ENCODE results near the gene REP15.

Gene REP15

GRCh38 chr12:27680619-27681018 lies 15.6 kb upstream of the REP15 start:
- H3K4me3 Mint-ChIP-seq = no peak overlapping the region
- ATAC-seq (replicated peaks) (no peak), DNase-seq (no peak)
- peaks cover 0 to 9% of the 10 kb centered on the region in 2 donors for H3K27me3 Mint-ChIP-seq
- no peaks in the 10 kb centered on the region for H3K9me3 Mint-ChIP-seq
- no peak overlapping the region for H3K27ac Mint-ChIP-seq
- no peaks in the 10 kb centered on the region for H3K4me1 Mint-ChIP-seq (ENCODE audit: low read depth in 2 of 2)
- H3K36me3 Mint-ChIP-seq (ENCODE audit: insufficient read depth) = no peaks in the 10 kb centered on the region

- H3K4me1 Mint-ChIP-seq (ENCODE audit: low read depth in 2 of 2) = no peaks in the 10 kb centered on the region
- no peaks in the 10 kb centered on the region for H3K36me3 Mint-ChIP-seq (ENCODE audit: insufficient read depth)
- no peaks in the 10 kb centered on the region for H3K9me3 Mint-ChIP-seq
- no peaks in the 10 kb centered on the region for H3K27me3 Mint-ChIP-seq
- H3K4me3 Mint-ChIP-seq = no peak overlapping the region
- ATAC-seq (replicated peaks) = no peak
- no peak overlapping the region for H3K27ac Mint-ChIP-seq
- no peak for DNase-seq
Observed at GRCh38 chr12:27682534-27682933, 13.7 kb upstream of the REP15 start.

GRCh38 chr12:27685274-27685673 lies 11.0 kb upstream of the REP15 start:
- ATAC-seq (replicated peaks) (no peak), DNase-seq (no peak)
- H3K27me3 Mint-ChIP-seq = no peaks in the 10 kb centered on the region

GRCh38 chr12:27686147-27686546 lies 10.1 kb upstream of the REP15 start:
- Mint-ChIP-seq H3K4me1 (ENCODE audit: low read depth in 2 of 2) (no peaks in the 10 kb centered on the region), H3K27ac (no peak overlapping the region), H3K9me3 (no peaks in the 10 kb centered on the region), H3K4me3 (no peak overlapping the region), H3K36me3 (ENCODE audit: insufficient read depth) (no peaks in the 10 kb centered on the region), H3K27me3 (peaks cover 0 to 7% of the 10 kb centered on the region in 2 donors)
- DNase-seq (no peak), ATAC-seq (replicated peaks) (no peak)

More at GRCh38 chr12:27685274-27685673, 11.0 kb upstream of the REP15 start:
- no peaks in the 10 kb centered on the region for H3K9me3 Mint-ChIP-seq
- H3K4me1 Mint-ChIP-seq (ENCODE audit: low read depth in 2 of 2) = no peaks in the 10 kb centered on the region
- no peak overlapping the region for H3K27ac Mint-ChIP-seq
- no peak overlapping the region for H3K4me3 Mint-ChIP-seq
- no peaks in the 10 kb centered on the region for H3K36me3 Mint-ChIP-seq (ENCODE audit: insufficient read depth)

- H3K36me3 Mint-ChIP-seq (ENCODE audit: insufficient read depth) = no peaks in the 10 kb centered on the region
- no peak for DNase-seq
- peaks cover 0 to 7% of the 10 kb centered on the region in 2 donors for H3K27me3 Mint-ChIP-seq
- H3K4me3 Mint-ChIP-seq = no peak overlapping the region
- no peak overlapping the region for H3K27ac Mint-ChIP-seq
- H3K4me1 Mint-ChIP-seq (ENCODE audit: low read depth in 2 of 2) = no peaks in the 10 kb centered on the region
- no peaks in the 10 kb centered on the region for H3K9me3 Mint-ChIP-seq
- ATAC-seq (replicated peaks) = no peak
Observed at GRCh38 chr12:27688671-27689070, 7.6 kb upstream of the REP15 start.

GRCh38 chr12:27689558-27690180 lies 6.6 kb upstream of the REP15 start:
- H3K27me3 Mint-ChIP-seq = peaks cover 0 to 7% of the 10 kb centered on the region in 2 donors
- ATAC-seq (replicated peaks) (no peak), DNase-seq (no peak)
- no peak overlapping the region for H3K27ac Mint-ChIP-seq
- no peaks in the 10 kb centered on the region for H3K36me3 Mint-ChIP-seq (ENCODE audit: insufficient read depth)
- no peak overlapping the region for H3K4me3 Mint-ChIP-seq
- no peaks in the 10 kb centered on the region for H3K4me1 Mint-ChIP-seq (ENCODE audit: low read depth in 2 of 2)
- H3K9me3 Mint-ChIP-seq = no peaks in the 10 kb centered on the region

- Mint-ChIP-seq H3K36me3 (ENCODE audit: insufficient read depth) (no peaks in the 10 kb centered on the region), H3K4me3 (no peak overlapping the region)
Observed at GRCh38 chr12:27693403-27693802, 2.8 kb upstream of the REP15 start.

GRCh38 chr12:27695556-27696292 lies 523 bp upstream of the REP15 start:
- Mint-ChIP-seq H3K9me3 (no peaks in the 10 kb centered on the region), H3K4me3 (no peak overlapping the region), H3K27ac (peak overlapping the region in 1 of 2 donors; percentile 6), H3K4me1 (ENCODE audit: low read depth in 2 of 2) (no peaks in the 10 kb centered on the region), H3K27me3 (peaks cover 4 to 8% of the 10 kb centered on the region in 2 donors), H3K36me3 (ENCODE audit: insufficient read depth) (no peaks in the 10 kb centered on the region)
- DNase-seq (no peak), ATAC-seq (replicated peaks) (no peak)

More at GRCh38 chr12:27693403-27693802, 2.8 kb upstream of the REP15 start:
- Mint-ChIP-seq H3K9me3 (no peaks in the 10 kb centered on the region), H3K27me3 (peaks cover 0 to 7% of the 10 kb centered on the region in 2 donors), H3K4me1 (ENCODE audit: low read depth in 2 of 2) (no peaks in the 10 kb centered on the region), H3K27ac (no peak overlapping the region)
- DNase-seq = no peak
- no peak for ATAC-seq (replicated peaks)

GRCh38 chr12:27696864-27697564 lies 767 bp downstream of the REP15 start:
- peaks cover 0 to 8% of the 10 kb centered on the region in 2 donors for H3K27me3 Mint-ChIP-seq
- DNase-seq (no peak), ATAC-seq (replicated peaks) (no peak)
- no peaks in the 10 kb centered on the region for H3K36me3 Mint-ChIP-seq (ENCODE audit: insufficient read depth)
- no peak overlapping the region for H3K4me3 Mint-ChIP-seq
- no peak overlapping the region for H3K27ac Mint-ChIP-seq
- no peaks in the 10 kb centered on the region for H3K9me3 Mint-ChIP-seq
- no peaks in the 10 kb centered on the region for H3K4me1 Mint-ChIP-seq (ENCODE audit: low read depth in 2 of 2)

- Mint-ChIP-seq H3K4me1 (ENCODE audit: low read depth in 2 of 2) (no peaks in the 10 kb centered on the region), H3K9me3 (no peaks in the 10 kb centered on the region), H3K27ac (no peak overlapping the region), H3K4me3 (no peak overlapping the region), H3K36me3 (ENCODE audit: insufficient read depth) (no peaks in the 10 kb centered on the region), H3K27me3 (peaks cover 0 to 8% of the 10 kb centered on the region in 2 donors)
- peak; percentile 54 to 66 (median 64) for DNase-seq
- ATAC-seq (replicated peaks) = peak; percentile 97
Observed at GRCh38 chr12:27703720-27704452, 7.6 kb downstream of the REP15 start.

GRCh38 chr12:27705263-27705662 lies 9.0 kb downstream of the REP15 start:
- no peaks in the 10 kb centered on the region for H3K9me3 Mint-ChIP-seq
- H3K36me3 Mint-ChIP-seq (ENCODE audit: insufficient read depth) = peaks cover 3% of the 10 kb centered on the region
- H3K27ac Mint-ChIP-seq = no peak overlapping the region
- H3K4me1 Mint-ChIP-seq (ENCODE audit: low read depth in 2 of 2) = peaks cover 0 to 3% of the 10 kb centered on the region in 2 donors
- no peak for DNase-seq
- no peak overlapping the region for H3K4me3 Mint-ChIP-seq
- H3K27me3 Mint-ChIP-seq = no peaks in the 10 kb centered on the region
- ATAC-seq (replicated peaks) = no peak

- Mint-ChIP-seq H3K27ac (no peak overlapping the region), H3K4me1 (ENCODE audit: low read depth in 2 of 2) (peaks cover 14 to 19% of the 10 kb centered on the region in 2 donors), H3K4me3 (no peak overlapping the region), H3K36me3 (ENCODE audit: insufficient read depth) (peaks cover 13% of the 10 kb centered on the region), H3K9me3 (no peaks in the 10 kb centered on the region), H3K27me3 (no peaks in the 10 kb centered on the region)
- ATAC-seq (replicated peaks) = no peak
- DNase-seq = no peak
Observed at GRCh38 chr12:27707216-27707615, 11.0 kb downstream of the REP15 start.

- DNase-seq (no peak), ATAC-seq (replicated peaks) (no peak)
- Mint-ChIP-seq H3K36me3 (ENCODE audit: insufficient read depth) (peaks cover 17% of the 10 kb centered on the region), H3K4me3 (peak overlapping the region; percentile 92 to 98), H3K9me3 (no peaks in the 10 kb centered on the region), H3K4me1 (ENCODE audit: low read depth in 2 of 2) (peaks cover 22 to 34% of the 10 kb centered on the region in 2 donors), H3K27me3 (no peaks in the 10 kb centered on the region), H3K27ac (no peak overlapping the region)
Observed at GRCh38 chr12:27709212-27709931, 13.1 kb downstream of the REP15 start.
